ENCODE measurements around the gene F2RL3. TPM values are rescaled to one million over a fixed set of nuclear protein-coding genes. Genes with fewer than 3 reads are reported as not detected.
A peak's percentile ranks its signal among the peaks of the same experiment; 100 is the strongest.

F2RL3 gene
- total RNA-seq, 1 experiment from 2014 or later, result not detected

DNA sequence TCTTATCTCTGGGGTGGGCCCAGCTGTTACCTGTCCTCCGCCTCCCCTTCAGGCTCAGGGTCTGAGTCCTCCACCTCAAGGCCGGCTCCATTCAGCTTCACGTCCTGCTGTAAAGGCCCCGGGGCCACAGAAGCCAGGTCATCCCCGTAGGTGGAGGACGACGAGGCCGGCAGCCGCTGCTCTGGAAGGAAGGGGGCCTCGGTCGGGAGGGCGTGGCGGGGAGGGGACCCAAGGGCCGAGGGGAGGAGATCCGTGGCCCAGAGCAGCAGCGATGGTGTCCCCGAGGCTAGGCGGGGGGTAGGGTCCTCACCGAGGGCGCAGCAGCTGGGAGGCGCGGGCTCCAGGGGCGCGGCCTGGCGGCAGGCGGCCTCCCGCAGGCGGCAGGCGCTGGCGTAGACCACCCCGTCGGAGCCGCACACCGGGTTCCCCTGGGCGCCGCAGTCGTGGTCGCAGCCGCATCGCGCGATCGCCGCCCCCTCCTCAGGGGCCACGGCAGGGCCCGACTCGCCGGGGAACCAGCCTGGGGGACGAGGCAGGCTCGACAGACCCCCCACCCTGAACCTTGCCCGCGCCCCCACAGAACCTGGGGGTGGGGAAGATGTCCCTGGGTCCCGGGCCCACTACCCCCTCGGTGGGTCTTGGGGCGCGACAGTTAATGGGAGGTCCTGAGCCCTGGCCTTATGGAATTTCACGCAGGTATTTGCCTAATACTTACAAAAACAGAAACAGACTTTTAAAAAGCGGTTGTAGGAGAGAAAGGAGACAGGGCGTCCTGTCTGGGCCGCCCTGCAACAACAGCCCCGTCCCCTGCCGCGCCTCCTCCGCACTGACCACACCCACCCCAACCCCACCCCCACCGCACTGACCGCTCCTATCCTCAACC lies 7.6 kb downstream of the F2RL3 start:
- no TSS peak for BruUV-seq (replicated peaks)
- ATAC-seq, result peak; percentile 55; the same call in 1 of the 2 replicates

DNA sequence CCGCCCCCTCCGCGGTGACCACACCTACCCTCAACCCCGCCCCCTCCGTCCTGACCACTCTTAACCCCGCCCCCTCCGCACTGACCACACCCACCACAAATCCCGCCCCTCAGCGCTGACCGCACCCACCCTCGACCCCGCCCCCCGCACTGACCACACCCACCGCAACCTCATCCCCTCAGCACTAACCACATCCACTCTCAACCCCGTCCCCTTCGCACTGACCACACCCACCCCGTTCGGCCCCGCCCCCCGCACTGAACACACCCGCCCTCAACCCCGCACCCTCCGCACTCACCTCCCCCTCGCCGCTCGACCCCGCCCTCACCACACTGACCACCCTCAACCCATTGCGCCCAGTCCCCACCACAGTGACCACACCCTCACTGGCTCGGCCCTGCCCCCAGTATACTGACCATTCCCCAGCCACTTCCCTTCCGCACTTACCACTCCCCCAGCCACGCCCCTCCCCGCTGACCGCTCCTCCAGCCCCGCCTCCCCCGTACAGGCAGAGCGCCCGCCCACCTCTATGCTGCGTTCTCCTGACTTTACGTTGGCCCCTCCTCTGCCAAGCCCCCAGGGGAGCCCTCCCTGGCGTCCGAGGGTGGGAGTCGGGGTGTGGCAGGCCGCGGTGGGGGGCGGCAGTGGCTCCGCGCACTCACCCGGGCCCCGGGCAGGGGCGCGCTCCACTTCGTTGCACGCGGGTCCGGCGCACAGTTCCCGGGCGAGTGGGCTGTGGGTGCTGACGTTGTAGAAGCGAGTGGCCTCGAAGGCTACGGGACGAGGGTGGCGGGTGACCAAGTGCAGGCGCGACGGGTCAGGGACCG lies 8.4 kb downstream of the F2RL3 start:
- no TSS peak for BruUV-seq (replicated peaks)
- no peak overlapping the region; the same call in 1 of the 2 replicates for H3K27ac ChIP-seq (ENCODE audit: low read length)
- CTCF ChIA-PET, result no interaction called here
- peak; percentile 89 for ATAC-seq
- TF ChIP-seq, protein P1, sequence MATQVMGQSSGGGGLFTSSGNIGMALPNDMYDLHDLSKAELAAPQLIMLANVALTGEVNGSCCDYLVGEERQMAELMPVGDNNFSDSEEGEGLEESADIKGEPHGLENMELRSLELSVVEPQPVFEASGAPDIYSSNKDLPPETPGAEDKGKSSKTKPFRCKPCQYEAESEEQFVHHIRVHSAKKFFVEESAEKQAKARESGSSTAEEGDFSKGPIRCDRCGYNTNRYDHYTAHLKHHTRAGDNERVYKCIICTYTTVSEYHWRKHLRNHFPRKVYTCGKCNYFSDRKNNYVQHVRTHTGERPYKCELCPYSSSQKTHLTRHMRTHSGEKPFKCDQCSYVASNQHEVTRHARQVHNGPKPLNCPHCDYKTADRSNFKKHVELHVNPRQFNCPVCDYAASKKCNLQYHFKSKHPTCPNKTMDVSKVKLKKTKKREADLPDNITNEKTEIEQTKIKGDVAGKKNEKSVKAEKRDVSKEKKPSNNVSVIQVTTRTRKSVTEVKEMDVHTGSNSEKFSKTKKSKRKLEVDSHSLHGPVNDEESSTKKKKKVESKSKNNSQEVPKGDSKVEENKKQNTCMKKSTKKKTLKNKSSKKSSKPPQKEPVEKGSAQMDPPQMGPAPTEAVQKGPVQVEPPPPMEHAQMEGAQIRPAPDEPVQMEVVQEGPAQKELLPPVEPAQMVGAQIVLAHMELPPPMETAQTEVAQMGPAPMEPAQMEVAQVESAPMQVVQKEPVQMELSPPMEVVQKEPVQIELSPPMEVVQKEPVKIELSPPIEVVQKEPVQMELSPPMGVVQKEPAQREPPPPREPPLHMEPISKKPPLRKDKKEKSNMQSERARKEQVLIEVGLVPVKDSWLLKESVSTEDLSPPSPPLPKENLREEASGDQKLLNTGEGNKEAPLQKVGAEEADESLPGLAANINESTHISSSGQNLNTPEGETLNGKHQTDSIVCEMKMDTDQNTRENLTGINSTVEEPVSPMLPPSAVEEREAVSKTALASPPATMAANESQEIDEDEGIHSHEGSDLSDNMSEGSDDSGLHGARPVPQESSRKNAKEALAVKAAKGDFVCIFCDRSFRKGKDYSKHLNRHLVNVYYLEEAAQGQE (IDR thresholded peaks at IDR 0.05; ENCODE audit: insufficient read depth in 1 of 2, low read depth in 2 of 2, low read length in 1 of 2), result no peak
- no peak for TF ChIP-seq POLR2AphosphoS5 (IDR thresholded peaks at IDR 0.05; ENCODE audit: low read depth, low read length)
- TF ChIP-seq, protein P2, sequence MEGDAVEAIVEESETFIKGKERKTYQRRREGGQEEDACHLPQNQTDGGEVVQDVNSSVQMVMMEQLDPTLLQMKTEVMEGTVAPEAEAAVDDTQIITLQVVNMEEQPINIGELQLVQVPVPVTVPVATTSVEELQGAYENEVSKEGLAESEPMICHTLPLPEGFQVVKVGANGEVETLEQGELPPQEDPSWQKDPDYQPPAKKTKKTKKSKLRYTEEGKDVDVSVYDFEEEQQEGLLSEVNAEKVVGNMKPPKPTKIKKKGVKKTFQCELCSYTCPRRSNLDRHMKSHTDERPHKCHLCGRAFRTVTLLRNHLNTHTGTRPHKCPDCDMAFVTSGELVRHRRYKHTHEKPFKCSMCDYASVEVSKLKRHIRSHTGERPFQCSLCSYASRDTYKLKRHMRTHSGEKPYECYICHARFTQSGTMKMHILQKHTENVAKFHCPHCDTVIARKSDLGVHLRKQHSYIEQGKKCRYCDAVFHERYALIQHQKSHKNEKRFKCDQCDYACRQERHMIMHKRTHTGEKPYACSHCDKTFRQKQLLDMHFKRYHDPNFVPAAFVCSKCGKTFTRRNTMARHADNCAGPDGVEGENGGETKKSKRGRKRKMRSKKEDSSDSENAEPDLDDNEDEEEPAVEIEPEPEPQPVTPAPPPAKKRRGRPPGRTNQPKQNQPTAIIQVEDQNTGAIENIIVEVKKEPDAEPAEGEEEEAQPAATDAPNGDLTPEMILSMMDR (IDR thresholded peaks at IDR 0.05), result no peak
- TF ChIP-seq TCF7L2 (IDR thresholded peaks at IDR 0.05; ENCODE audit: low read depth, low read length), result no peak
- no peak for TF ChIP-seq SIN3A (IDR thresholded peaks at IDR 0.05; ENCODE audit: borderline replicate concordance, insufficient read depth, low read depth, low read length)
- no peaks in the 10 kb centered on the region for H3K36me3 ChIP-seq (ENCODE audit: control insufficient read depth, insufficient read depth, low read length)
- no peaks in the 10 kb centered on the region for H3K4me1 ChIP-seq (ENCODE audit: control insufficient read depth, insufficient read depth, low read length)
- peak overlapping the region; percentile 57 for H3K4me3 ChIP-seq (ENCODE audit: low read depth in 2 of 2, low read length in 2 of 2)
- H3K27me3 ChIP-seq (ENCODE audit: control insufficient read depth, insufficient read depth, low read length), result no peaks in the 10 kb centered on the region
- POLR2A ChIA-PET, result no interaction called here
- intact Hi-C loops (cut with micrococcal nuclease; ENCODE audit: unreplicated experiment), result loop anchor here (10.0 kb wide), 1 partner anchor 122 kb away; no protein-coding TSS in a partner anchor
- H3K9me3 ChIP-seq (ENCODE audit: control insufficient read depth, insufficient read depth, low read depth, low read length), result no peaks in the 10 kb centered on the region
- peak; percentile 64 for DNase-seq (ENCODE audit: low read depth, low spot score)
- in situ Hi-C loops (cut with HindIII; ENCODE audit: low pct_unique_long_range_greater_than_20kb, low sequenced_read_pairs), result no loop called here

More for the DNA sequence above, 7.6 kb downstream of the F2RL3 start:
- intact Hi-C loops (cut with micrococcal nuclease; ENCODE audit: unreplicated experiment) (loop anchor here (10.0 kb wide), 1 partner anchor 122 kb away; no protein-coding TSS in a partner anchor), in situ Hi-C loops (cut with HindIII; ENCODE audit: low pct_unique_long_range_greater_than_20kb, low sequenced_read_pairs) (no loop called here)
- H3K27me3 ChIP-seq (ENCODE audit: control insufficient read depth, insufficient read depth, low read length), result no peaks in the 10 kb centered on the region
- H3K9me3 ChIP-seq (ENCODE audit: control insufficient read depth, insufficient read depth, low read depth, low read length), result no peaks in the 10 kb centered on the region
- ChIA-PET POLR2A (no interaction called here), CTCF (no interaction called here)
- H3K4me3 ChIP-seq (ENCODE audit: low read depth in 2 of 2, low read length in 2 of 2), result peak overlapping the region; percentile 50 to 61
- no peaks in the 10 kb centered on the region for H3K4me1 ChIP-seq (ENCODE audit: control insufficient read depth, insufficient read depth, low read length)
- no peak for TF ChIP-seq POLR2AphosphoS5 (IDR thresholded peaks at IDR 0.05; ENCODE audit: low read depth, low read length)
- no peak for TF ChIP-seq TCF7L2 (IDR thresholded peaks at IDR 0.05; ENCODE audit: low read depth, low read length)
- TF ChIP-seq, protein P1 (IDR thresholded peaks at IDR 0.05; ENCODE audit: insufficient read depth in 1 of 2, low read depth in 2 of 2, low read length in 1 of 2), result no peak
- TF ChIP-seq, protein P2 (IDR thresholded peaks at IDR 0.05), result no peak
- TF ChIP-seq SIN3A (IDR thresholded peaks at IDR 0.05; ENCODE audit: borderline replicate concordance, insufficient read depth, low read depth, low read length), result no peak
- H3K36me3 ChIP-seq (ENCODE audit: control insufficient read depth, insufficient read depth, low read length), result no peaks in the 10 kb centered on the region
- DNase-seq (ENCODE audit: low read depth, low spot score), result no peak
- no peak overlapping the region for H3K27ac ChIP-seq (ENCODE audit: low read length)
